Myocyte (in vitro differentiated cells): Measurements from ENCODE around the gene PDCD11. TPM values are rescaled to one million over a fixed set of nuclear protein-coding genes. Genes with fewer than 3 reads are reported as not detected.

Experiments
- DNase-seq: peaks from one replicate; pipeline ENCODE4 v3.0.0-alpha.2; 2012; ENCODE audit warnings: low read depth
- total RNA-seq: library from RNA; depleted of rRNA; stranded (reverse); fragments of >200 nt; gene quantifications from 2 replicates; pipeline ENCODE4 v1.2.3, GENCODE V29; 2014

The PDCD11 gene
- total RNA-seq, 1 donor from 2014 or later, result 32.3 TPM

GRCh38 chr10:103448746-103449145 is 52.3 kb downstream of the PDCD11 start:
- DNase-seq, result peak; percentile 90

GRCh38 chr10:103449208-103450144 is 53.0 kb downstream of the PDCD11 start:
- no peak for DNase-seq

GRCh38 chr10:103450201-103450695 is 53.8 kb downstream of the PDCD11 start:
- DNase-seq, result no peak

GRCh38 chr10:103451091-103451813 is 54.8 kb downstream of the PDCD11 start:
- peak; percentile 72 for DNase-seq

- peak; percentile 69 for DNase-seq
These were observed 55.5 kb downstream of the PDCD11 start, which contains the start of gene CALHM2 for GRCh38 chr10:103451831-103452505. Gene CALHM2 (minus strand): TSS chr10:103452370. CDS start chr10:103449941, 2,429 bp downstream.

- no peak for DNase-seq
These were observed 56.2 kb downstream of the PDCD11 start for GRCh38 chr10:103452506-103453230.

- no peak for DNase-seq
These were observed 57.6 kb downstream of the PDCD11 start for GRCh38 chr10:103454026-103454425.

GRCh38 chr10:103455235-103455634 is 58.8 kb downstream of the PDCD11 start:
- no peak for DNase-seq

GRCh38 chr10:103456074-103456660 is 59.7 kb downstream of the PDCD11 start:
- no peak for DNase-seq

- DNase-seq, result peak; percentile 56
These were observed 60.8 kb downstream of the PDCD11 start for GRCh38 chr10:103457176-103457712.

- no peak for DNase-seq
These were observed 61.6 kb downstream of the PDCD11 start for GRCh38 chr10:103457896-103458583.

- peak; percentile 66 for DNase-seq
These were observed 62.3 kb downstream of the PDCD11 start, which contains the start of gene CALHM1 for GRCh38 chr10:103458720-103459119. Gene CALHM1 (minus strand): TSS chr10:103458900. CDS start chr10:103458751, 149 bp downstream.

- no peak for DNase-seq
These were observed 63.2 kb downstream of the PDCD11 start for GRCh38 chr10:103459615-103460014.

GRCh38 chr10:103463499-103463898 is 67.1 kb downstream of the PDCD11 start:
- no peak for DNase-seq

- no peak for DNase-seq
These were observed 69.2 kb downstream of the PDCD11 start for GRCh38 chr10:103465411-103466179.

- no peak for DNase-seq
These were observed 70.3 kb downstream of the PDCD11 start for GRCh38 chr10:103466734-103467133.

- DNase-seq, result no peak
These were observed 71.0 kb downstream of the PDCD11 start for GRCh38 chr10:103467406-103467805.

- no peak for DNase-seq
These were observed 72.8 kb downstream of the PDCD11 start for GRCh38 chr10:103469201-103469600.
